Stimulated activated naive CD8-positive, alpha-beta T cell treated with anti-CD3 and anti-CD28 coated beads, Interleukin-15, amount 100 ng/mL, for 72 hours (primary cell): ENCODE results near the gene CRB1.

Experiments used
- ATAC-seq: fragments of 150-1000 bp; cut with Tn5 transposase; 2 replicates; pipeline ENCODE4 v1.10.0; 2021; ENCODE audit warnings: mild to moderate bottlenecking, moderate library complexity
- DNase-seq, 2 donors: peaks; one replicate each; pipeline ENCODE4 v3.0.0; 2021 to 2022
- H3K27ac Mint-ChIP-seq, 2 donors: one replicate each; pipeline ENCODE4 v1.8.0; 2022; ENCODE audit warnings: mild to moderate bottlenecking in 2 of 2, mixed read lengths in 2 of 2, moderate library complexity in 2 of 2
- H3K27me3 Mint-ChIP-seq: one replicate; pipeline ENCODE4 v1.8.0; 2022; ENCODE audit warnings: mixed read lengths
- H3K4me1 Mint-ChIP-seq: one replicate; pipeline ENCODE4 v1.8.0; 2022; ENCODE audit warnings: mild to moderate bottlenecking, mixed read lengths
- H3K4me3 Mint-ChIP-seq, 2 donors: one replicate each; pipeline ENCODE4 v1.8.0; 2022; ENCODE audit warnings: mild to moderate bottlenecking in 2 of 2, mixed read lengths in 2 of 2, moderate library complexity in 1 of 2
- H3K9me3 Mint-ChIP-seq, 2 donors: one replicate each; pipeline ENCODE4 v1.8.0; 2022; ENCODE audit warnings: mixed read lengths in 2 of 2

The CRB1 gene

DNA sequence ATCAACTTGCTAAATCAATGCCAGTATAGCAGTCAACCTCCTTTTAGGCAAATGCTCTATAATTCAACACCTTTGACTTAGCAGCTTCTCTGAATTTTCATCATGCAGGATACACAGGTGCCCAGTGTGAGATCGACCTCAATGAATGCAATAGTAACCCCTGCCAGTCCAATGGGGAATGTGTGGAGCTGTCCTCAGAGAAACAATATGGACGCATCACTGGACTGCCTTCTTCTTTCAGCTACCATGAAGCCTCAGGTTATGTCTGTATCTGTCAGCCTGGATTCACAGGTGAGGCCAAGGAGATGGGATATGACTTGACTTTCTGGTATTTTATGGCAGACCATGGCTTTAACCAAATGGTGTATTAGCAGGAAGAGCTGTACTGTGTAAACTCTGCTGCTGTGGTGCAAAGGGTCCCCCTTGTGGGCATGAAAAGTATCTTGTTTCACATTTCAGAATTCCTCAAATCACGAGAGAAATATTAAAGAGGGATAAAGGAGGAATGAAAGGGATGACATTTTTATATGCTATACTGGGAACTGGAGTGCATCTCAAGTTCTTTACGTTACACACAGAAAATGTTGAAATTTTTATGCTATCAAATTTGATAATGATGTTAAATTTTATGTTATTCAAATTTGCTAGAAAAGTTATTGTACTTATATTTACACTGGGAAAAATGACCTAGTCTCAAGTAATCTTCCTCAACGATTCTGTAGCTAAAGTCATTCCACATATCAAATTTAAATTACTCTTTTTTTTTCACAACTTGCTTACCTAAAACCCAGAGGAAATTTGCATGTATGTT is 88.9 kb downstream of the CRB1 start:
- Mint-ChIP-seq H3K9me3 (no peaks in the 10 kb centered on the region), H3K27me3 (no peaks in the 10 kb centered on the region), H3K27ac (no peak overlapping the region), H3K4me3 (no peak overlapping the region), H3K4me1 (no peaks in the 10 kb centered on the region)
- DNase-seq (no peak), ATAC-seq (peak; percentile 46)

GRCh38 chr1:197358959-197359358 is 90.9 kb downstream of the CRB1 start:
- DNase-seq (no peak), ATAC-seq (no peak)
- H3K27ac Mint-ChIP-seq = peak overlapping the region in 1 of 2 donors; percentile 37
- no peaks in the 10 kb centered on the region for H3K4me1 Mint-ChIP-seq
- no peaks in the 10 kb centered on the region for H3K27me3 Mint-ChIP-seq
- H3K9me3 Mint-ChIP-seq = no peaks in the 10 kb centered on the region
- no peak overlapping the region for H3K4me3 Mint-ChIP-seq

GRCh38 chr1:197360068-197360467 is 92.0 kb downstream of the CRB1 start:
- no peak for DNase-seq
- Mint-ChIP-seq H3K27me3 (no peaks in the 10 kb centered on the region), H3K9me3 (no peaks in the 10 kb centered on the region), H3K4me3 (no peak overlapping the region), H3K27ac (no peak overlapping the region), H3K4me1 (no peaks in the 10 kb centered on the region)
- no peak for ATAC-seq

- no peaks in the 10 kb centered on the region for H3K4me1 Mint-ChIP-seq
- H3K27ac Mint-ChIP-seq = no peak overlapping the region
- H3K4me3 Mint-ChIP-seq = no peak overlapping the region
- ATAC-seq (no peak), DNase-seq (no peak)
- H3K9me3 Mint-ChIP-seq = no peaks in the 10 kb centered on the region
- no peaks in the 10 kb centered on the region for H3K27me3 Mint-ChIP-seq
Measured at GRCh38 chr1:197362871-197363270, 94.8 kb downstream of the CRB1 start.

DNA sequence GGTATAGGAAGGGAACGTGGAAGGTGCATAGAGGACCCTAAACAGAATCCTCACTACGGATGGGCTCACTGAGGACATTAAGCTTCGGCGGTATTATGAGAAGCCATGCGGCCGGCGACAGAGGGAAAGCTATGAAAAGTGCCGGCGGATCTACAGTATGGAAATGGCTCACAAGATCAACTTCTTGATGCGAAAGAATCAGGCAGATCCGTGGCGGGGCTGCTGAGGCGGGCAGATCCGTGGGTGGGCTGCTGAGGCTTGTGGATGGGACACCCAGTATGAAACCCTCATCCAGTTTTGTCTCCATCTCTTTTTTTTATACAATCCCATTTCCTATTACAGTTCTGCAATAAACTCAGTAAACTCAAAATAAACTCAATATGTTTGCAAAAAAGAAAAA is 95.8 kb downstream of the CRB1 start:
- Mint-ChIP-seq H3K27ac (no peak overlapping the region), H3K27me3 (no peaks in the 10 kb centered on the region), H3K9me3 (no peaks in the 10 kb centered on the region), H3K4me3 (no peak overlapping the region), H3K4me1 (no peaks in the 10 kb centered on the region)
- no peak for ATAC-seq
- DNase-seq = no peak

GRCh38 chr1:197366996-197367395 is 98.9 kb downstream of the CRB1 start:
- Mint-ChIP-seq H3K9me3 (no peaks in the 10 kb centered on the region), H3K27ac (no peak overlapping the region), H3K4me1 (no peaks in the 10 kb centered on the region), H3K4me3 (no peak overlapping the region), H3K27me3 (no peaks in the 10 kb centered on the region)
- ATAC-seq = no peak
- DNase-seq = no peak

DNA sequence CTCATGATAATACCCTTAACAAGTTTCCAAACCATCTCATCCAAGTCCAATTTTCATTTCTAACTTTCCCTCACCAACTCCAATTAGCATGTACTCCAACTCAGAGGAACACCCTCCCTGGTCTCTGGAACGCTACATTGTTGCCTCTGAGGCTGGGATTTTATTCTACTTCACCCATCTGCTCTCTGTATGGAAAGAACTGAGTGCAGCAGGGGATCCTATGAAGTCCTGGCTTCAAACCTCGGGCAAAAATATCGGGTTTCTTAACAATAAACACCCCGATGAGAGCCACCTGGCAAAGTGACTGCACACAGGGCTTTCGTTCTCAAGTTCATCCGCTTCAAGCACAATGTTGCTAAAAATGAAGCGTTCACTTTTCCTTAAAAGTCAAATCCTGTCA is 99.6 kb downstream of the CRB1 start:
- ATAC-seq (no peak), DNase-seq (no peak)
- Mint-ChIP-seq H3K27me3 (no peaks in the 10 kb centered on the region), H3K9me3 (no peaks in the 10 kb centered on the region), H3K4me3 (no peak overlapping the region), H3K27ac (no peak overlapping the region), H3K4me1 (no peaks in the 10 kb centered on the region)

DNA sequence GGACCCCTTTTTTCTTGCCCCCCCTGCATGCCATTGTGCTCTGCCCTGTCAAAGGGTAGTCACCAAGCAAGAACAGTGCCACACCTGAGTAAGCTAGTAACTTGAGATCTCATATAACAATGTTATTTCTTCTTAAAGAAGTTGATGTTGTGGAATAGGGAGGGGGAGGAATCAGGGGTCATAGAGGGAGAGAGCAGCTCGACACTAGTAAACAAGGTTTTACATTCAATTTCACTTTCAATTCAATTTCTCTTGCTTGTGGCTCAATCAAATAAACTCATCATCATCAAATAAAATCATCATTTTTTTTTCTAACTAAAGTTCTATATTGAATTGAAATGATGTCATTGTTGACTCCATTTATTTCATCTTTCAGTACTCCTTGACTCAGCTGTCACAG is 106.4 kb downstream of the CRB1 start:
- H3K4me3 Mint-ChIP-seq = no peak overlapping the region
- H3K27me3 Mint-ChIP-seq = no peaks in the 10 kb centered on the region
- DNase-seq (no peak), ATAC-seq (no peak)
- no peak overlapping the region for H3K27ac Mint-ChIP-seq
- H3K9me3 Mint-ChIP-seq = no peaks in the 10 kb centered on the region
- H3K4me1 Mint-ChIP-seq = no peaks in the 10 kb centered on the region

GRCh38 chr1:197384471-197384870 is 116.4 kb downstream of the CRB1 start:
- H3K9me3 Mint-ChIP-seq = no peaks in the 10 kb centered on the region
- no peak overlapping the region for H3K27ac Mint-ChIP-seq
- DNase-seq (no peak), ATAC-seq (no peak)
- no peak overlapping the region for H3K4me3 Mint-ChIP-seq
- no peaks in the 10 kb centered on the region for H3K27me3 Mint-ChIP-seq
- peaks cover 1% of the 10 kb centered on the region for H3K4me1 Mint-ChIP-seq

DNA sequence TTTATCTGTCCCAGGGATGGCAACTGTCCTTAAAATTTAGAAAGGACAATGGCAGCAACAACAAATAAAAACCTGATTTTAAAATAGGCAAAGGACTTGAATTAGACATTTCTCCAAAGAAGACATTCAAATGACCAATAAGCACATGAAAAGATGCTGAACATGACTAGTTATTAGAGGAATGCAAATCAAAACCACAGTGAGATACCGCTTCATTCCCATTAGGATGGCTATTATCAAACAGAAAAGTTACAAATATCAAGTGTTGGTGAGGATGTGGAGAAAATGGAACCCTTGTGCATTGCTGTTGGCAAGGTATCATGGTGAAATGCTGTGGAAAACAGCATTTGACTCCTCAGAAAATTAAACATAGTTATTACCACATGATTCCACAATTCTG is 120.7 kb downstream of the CRB1 start:
- Mint-ChIP-seq H3K4me3 (no peak overlapping the region), H3K27ac (no peak overlapping the region), H3K27me3 (no peaks in the 10 kb centered on the region), H3K9me3 (no peaks in the 10 kb centered on the region), H3K4me1 (peaks cover 29% of the 10 kb centered on the region)
- no peak for DNase-seq
- ATAC-seq = no peak

DNA sequence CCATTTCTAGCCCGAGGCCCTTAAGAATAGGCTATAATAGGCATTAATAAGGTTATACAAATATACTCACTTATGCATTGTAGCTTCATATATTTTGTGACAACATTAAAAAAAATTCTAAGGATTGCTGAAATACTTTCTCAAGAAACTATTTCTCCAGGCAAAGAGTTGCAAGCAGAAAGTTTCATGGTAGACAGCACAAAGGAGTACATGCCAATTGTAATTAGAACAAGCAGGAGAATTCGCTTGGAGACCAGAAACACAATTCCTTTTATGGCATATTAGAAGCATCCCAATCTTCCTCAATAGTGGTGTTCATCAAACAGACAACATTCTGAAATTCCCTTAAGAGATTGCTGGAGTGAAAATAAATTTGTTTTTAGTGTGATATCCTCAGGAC is 122.8 kb downstream of the CRB1 start:
- Mint-ChIP-seq H3K4me1 (peaks cover 29% of the 10 kb centered on the region), H3K4me3 (peak overlapping the region in 1 of 2 donors; percentile 17), H3K27ac (peak overlapping the region; percentile 86 to 95), H3K27me3 (no peaks in the 10 kb centered on the region), H3K9me3 (no peaks in the 10 kb centered on the region)
- no peak for DNase-seq
- ATAC-seq = no peak

- Mint-ChIP-seq H3K27ac (peak overlapping the region; percentile 86 to 95), H3K9me3 (no peaks in the 10 kb centered on the region), H3K4me1 (peaks cover 29% of the 10 kb centered on the region), H3K27me3 (no peaks in the 10 kb centered on the region), H3K4me3 (peak overlapping the region in 1 of 2 donors; percentile 17)
- ATAC-seq = peak; percentile 86
- peak in 1 of 2 donors; percentile 4 for DNase-seq
Measured at GRCh38 chr1:197391303-197392226, 123.5 kb downstream of the CRB1 start.

DNA sequence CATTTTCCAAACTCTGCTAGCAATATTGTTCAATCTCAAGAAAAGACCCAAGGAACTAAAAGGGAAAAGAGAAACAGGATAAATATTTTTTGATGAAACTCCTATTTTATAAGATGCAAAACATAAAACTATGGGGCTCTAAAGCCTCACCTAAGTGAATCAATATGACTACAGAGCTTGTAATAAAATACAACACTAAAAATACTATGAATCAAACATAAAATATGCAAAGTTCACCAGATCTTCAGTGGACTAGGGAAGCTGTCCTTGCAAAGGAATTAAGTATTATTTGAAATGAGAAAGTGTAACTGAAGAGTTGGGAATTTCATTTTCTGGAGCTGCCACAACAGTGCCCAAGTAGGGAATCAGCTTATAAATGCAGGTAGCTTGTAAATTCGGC is 124.5 kb downstream of the CRB1 start:
- ATAC-seq (no peak), DNase-seq (no peak)
- no peaks in the 10 kb centered on the region for H3K27me3 Mint-ChIP-seq
- peaks cover 29% of the 10 kb centered on the region for H3K4me1 Mint-ChIP-seq
- no peak overlapping the region for H3K4me3 Mint-ChIP-seq
- no peak overlapping the region for H3K27ac Mint-ChIP-seq
- H3K9me3 Mint-ChIP-seq = no peaks in the 10 kb centered on the region

GRCh38 chr1:197393105-197393504 is 125.1 kb downstream of the CRB1 start:
- Mint-ChIP-seq H3K27me3 (no peaks in the 10 kb centered on the region), H3K27ac (no peak overlapping the region), H3K9me3 (no peaks in the 10 kb centered on the region), H3K4me1 (peaks cover 29% of the 10 kb centered on the region), H3K4me3 (no peak overlapping the region)
- ATAC-seq (no peak), DNase-seq (no peak)

GRCh38 chr1:197393772-197394171 is 125.7 kb downstream of the CRB1 start:
- DNase-seq (no peak), ATAC-seq (no peak)
- H3K27me3 Mint-ChIP-seq = no peaks in the 10 kb centered on the region
- H3K9me3 Mint-ChIP-seq = no peaks in the 10 kb centered on the region
- peaks cover 29% of the 10 kb centered on the region for H3K4me1 Mint-ChIP-seq
- H3K4me3 Mint-ChIP-seq = no peak overlapping the region
- H3K27ac Mint-ChIP-seq = no peak overlapping the region
